ENCODE measurements around the gene KCNT2. TPM values are rescaled to one million over a fixed set of nuclear protein-coding genes. Genes with fewer than 3 reads are reported as not detected.
A peak's percentile ranks its signal among the peaks of the same experiment; 100 is the strongest.

The KCNT2 gene
- total RNA-seq, 1 donor from 2014 or later: 126 TPM

DNA sequence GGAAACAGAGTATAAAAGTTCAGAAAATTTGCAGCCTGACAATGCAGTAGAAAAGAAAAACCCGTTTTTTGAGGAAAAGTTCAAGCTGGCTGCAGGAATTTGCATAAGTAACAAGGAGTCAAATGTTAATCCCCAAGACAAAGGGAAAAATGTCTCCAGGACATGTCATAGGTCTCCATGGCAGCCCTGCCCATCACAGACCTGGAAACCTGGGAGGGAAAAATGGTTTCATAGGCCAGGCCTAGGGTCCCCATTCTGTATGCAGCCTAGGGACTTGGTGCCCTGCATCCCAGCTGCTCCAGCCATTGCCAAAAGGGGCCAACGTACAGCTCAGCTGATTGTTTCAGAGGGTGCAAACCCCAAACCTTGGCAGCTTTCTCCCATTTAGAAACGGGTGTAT is 3.6 kb upstream of the KCNT2 start:
- Mint-ChIP-seq H3K9me3 (ENCODE audit: unreplicated experiment) (peaks cover 12% of the 10 kb centered on the region), H3K36me3 (ENCODE audit: unreplicated experiment) (no peaks in the 10 kb centered on the region), H3K4me3 (ENCODE audit: unreplicated experiment) (no peak overlapping the region), H3K27me3 (ENCODE audit: unreplicated experiment) (peaks cover 5% of the 10 kb centered on the region), H3K27ac (ENCODE audit: unreplicated experiment) (no peak overlapping the region), H3K4me1 (ENCODE audit: low read depth, unreplicated experiment) (peaks cover 12% of the 10 kb centered on the region)
- no peak for DNase-seq
- TF ChIP-seq, protein P1, sequence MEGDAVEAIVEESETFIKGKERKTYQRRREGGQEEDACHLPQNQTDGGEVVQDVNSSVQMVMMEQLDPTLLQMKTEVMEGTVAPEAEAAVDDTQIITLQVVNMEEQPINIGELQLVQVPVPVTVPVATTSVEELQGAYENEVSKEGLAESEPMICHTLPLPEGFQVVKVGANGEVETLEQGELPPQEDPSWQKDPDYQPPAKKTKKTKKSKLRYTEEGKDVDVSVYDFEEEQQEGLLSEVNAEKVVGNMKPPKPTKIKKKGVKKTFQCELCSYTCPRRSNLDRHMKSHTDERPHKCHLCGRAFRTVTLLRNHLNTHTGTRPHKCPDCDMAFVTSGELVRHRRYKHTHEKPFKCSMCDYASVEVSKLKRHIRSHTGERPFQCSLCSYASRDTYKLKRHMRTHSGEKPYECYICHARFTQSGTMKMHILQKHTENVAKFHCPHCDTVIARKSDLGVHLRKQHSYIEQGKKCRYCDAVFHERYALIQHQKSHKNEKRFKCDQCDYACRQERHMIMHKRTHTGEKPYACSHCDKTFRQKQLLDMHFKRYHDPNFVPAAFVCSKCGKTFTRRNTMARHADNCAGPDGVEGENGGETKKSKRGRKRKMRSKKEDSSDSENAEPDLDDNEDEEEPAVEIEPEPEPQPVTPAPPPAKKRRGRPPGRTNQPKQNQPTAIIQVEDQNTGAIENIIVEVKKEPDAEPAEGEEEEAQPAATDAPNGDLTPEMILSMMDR (IDR thresholded peaks at IDR 0.05; ENCODE audit: partially characterized antibody, unreplicated experiment): no peak

GRCh38 chr1:196609370-196609737 is 1.1 kb upstream of the KCNT2 start:
- TF ChIP-seq, protein P1 (IDR thresholded peaks at IDR 0.05; ENCODE audit: partially characterized antibody, unreplicated experiment): peak; percentile 3
- peak overlapping the region; percentile 95 for H3K4me3 Mint-ChIP-seq (ENCODE audit: unreplicated experiment)
- peak overlapping the region; percentile 96 for H3K27ac Mint-ChIP-seq (ENCODE audit: unreplicated experiment)
- DNase-seq: no peak
- H3K4me1 Mint-ChIP-seq (ENCODE audit: low read depth, unreplicated experiment): peaks cover 24% of the 10 kb centered on the region
- peaks cover 12% of the 10 kb centered on the region for H3K9me3 Mint-ChIP-seq (ENCODE audit: unreplicated experiment)
- H3K27me3 Mint-ChIP-seq (ENCODE audit: unreplicated experiment): peaks cover 5% of the 10 kb centered on the region
- H3K36me3 Mint-ChIP-seq (ENCODE audit: unreplicated experiment): no peaks in the 10 kb centered on the region

DNA sequence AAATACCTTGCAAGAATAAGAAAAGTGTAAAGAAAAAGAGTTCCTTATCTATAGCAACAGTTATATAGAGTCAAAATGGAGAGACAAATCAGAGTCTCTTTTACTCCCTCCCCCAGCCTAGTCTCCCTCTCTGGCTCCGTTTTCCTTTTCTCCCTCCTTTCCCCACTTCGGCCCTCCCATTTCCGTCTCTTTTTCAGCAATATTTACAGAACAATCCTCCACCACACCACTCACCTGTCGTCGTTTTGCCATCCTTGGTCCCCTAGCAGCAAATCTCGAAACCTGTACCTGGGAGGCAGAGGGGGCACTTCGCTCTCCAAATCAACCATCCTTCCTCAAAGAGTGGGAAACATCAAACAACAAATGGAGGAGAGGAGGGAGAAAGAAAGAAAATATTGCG is 259 bp downstream of the KCNT2 start:
- Mint-ChIP-seq H3K4me1 (ENCODE audit: low read depth, unreplicated experiment) (peaks cover 32% of the 10 kb centered on the region), H3K27ac (ENCODE audit: unreplicated experiment) (peak overlapping the region; percentile 92), H3K36me3 (ENCODE audit: unreplicated experiment) (no peaks in the 10 kb centered on the region), H3K27me3 (ENCODE audit: unreplicated experiment) (peaks cover 5% of the 10 kb centered on the region), H3K4me3 (ENCODE audit: unreplicated experiment) (peak overlapping the region; percentile 95), H3K9me3 (ENCODE audit: unreplicated experiment) (peaks cover 12% of the 10 kb centered on the region)
- TF ChIP-seq, protein P1 (IDR thresholded peaks at IDR 0.05; ENCODE audit: partially characterized antibody, unreplicated experiment): no peak
- no peak for DNase-seq

DNA sequence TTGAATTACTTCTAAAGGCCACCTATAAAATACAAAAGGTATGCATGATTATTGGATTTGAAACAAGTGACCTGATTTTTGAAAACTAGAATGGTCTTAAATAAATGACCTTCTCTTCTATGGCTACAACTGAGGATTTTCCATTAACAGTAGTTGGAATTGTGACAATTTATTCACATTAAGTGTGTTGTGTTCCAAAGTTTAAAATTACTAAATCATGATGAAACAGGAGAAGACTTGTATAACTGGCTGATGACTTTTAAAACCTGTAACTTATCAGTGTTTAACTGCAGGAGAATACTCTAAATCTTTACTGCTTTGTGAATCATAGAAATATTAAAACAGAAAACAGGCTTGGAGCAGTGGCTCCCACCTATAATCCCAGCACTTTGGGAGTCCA is 4.6 kb downstream of the KCNT2 start:
- H3K4me1 Mint-ChIP-seq (ENCODE audit: low read depth, unreplicated experiment): peaks cover 44% of the 10 kb centered on the region
- H3K4me3 Mint-ChIP-seq (ENCODE audit: unreplicated experiment): peak overlapping the region; percentile 83
- no peak overlapping the region for H3K27ac Mint-ChIP-seq (ENCODE audit: unreplicated experiment)
- no peaks in the 10 kb centered on the region for H3K36me3 Mint-ChIP-seq (ENCODE audit: unreplicated experiment)
- no peak for DNase-seq
- TF ChIP-seq, protein P1 (IDR thresholded peaks at IDR 0.05; ENCODE audit: partially characterized antibody, unreplicated experiment): no peak
- H3K9me3 Mint-ChIP-seq (ENCODE audit: unreplicated experiment): peaks cover 8% of the 10 kb centered on the region
- peaks cover 3% of the 10 kb centered on the region for H3K27me3 Mint-ChIP-seq (ENCODE audit: unreplicated experiment)

DNA sequence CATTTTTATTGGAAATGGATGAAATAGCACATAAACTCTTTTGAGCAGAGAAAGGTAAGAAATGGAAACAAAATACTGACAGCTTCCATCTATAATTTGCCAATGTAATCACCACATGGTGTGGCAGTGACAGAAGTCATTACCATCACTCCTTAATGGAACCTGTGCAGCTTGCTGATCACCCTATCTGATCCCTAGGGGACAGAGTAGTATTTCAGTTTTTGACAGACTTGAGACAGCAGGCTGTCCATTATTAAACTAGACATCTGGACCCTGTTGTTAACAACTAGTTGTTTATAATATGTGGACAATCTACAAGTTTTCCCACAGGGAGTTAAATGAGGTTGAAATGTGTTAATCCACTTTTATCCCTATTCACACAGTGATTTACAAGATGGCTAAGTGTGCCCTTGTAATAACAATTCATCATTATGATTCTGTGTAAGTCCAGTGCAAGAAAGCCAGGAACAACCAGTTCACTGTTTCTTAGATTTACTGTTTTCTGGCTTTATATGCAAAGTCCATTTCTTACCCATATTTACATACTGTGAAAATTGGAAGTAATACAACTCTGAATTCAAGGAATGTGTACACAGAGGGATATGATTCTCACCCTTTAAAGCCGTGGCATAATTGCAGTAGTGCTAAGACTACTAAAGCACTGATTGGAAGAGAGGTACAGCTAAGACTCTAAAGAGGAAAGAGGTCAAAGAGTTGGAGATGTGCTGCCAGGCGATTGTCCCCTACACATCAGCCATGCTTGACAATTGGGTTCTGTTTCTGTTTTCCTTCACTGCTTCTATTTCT is 9.1 kb downstream of the KCNT2 start:
- peak overlapping the region; percentile 94 for H3K27ac Mint-ChIP-seq (ENCODE audit: unreplicated experiment)
- H3K9me3 Mint-ChIP-seq (ENCODE audit: unreplicated experiment): peaks cover 5% of the 10 kb centered on the region
- peaks cover 2% of the 10 kb centered on the region for H3K27me3 Mint-ChIP-seq (ENCODE audit: unreplicated experiment)
- TF ChIP-seq, protein P1 (IDR thresholded peaks at IDR 0.05; ENCODE audit: partially characterized antibody, unreplicated experiment): no peak
- peaks cover 56% of the 10 kb centered on the region for H3K4me1 Mint-ChIP-seq (ENCODE audit: low read depth, unreplicated experiment)
- no peaks in the 10 kb centered on the region for H3K36me3 Mint-ChIP-seq (ENCODE audit: unreplicated experiment)
- H3K4me3 Mint-ChIP-seq (ENCODE audit: unreplicated experiment): peak overlapping the region; percentile 68
- DNase-seq: no peak
